Activated naive CD8-positive, alpha-beta T cell treated with anti-CD3 and anti-CD28 coated beads, Interleukin-2, amount 10 ng/mL, durations not matched to agents 7 days and 5 days (primary cell): ENCODE measurements around the gene RO60. TPM values are rescaled to one million over a fixed set of nuclear protein-coding genes. Genes with fewer than 3 reads are reported as not detected.
"Not testable (repeated sequence)": the region's sequence is repeated elsewhere in the genome, so short reads cannot be mapped to it uniquely, and the experiment has no call there.

ENCODE experiments used
- ATAC-seq: fragments of 150-1000 bp; cut with Tn5 transposase; one replicate; pipeline ENCODE4 v1.10.0; 2021; ENCODE audit warnings: low read depth, moderate library complexity
- POLR2A ChIA-PET: fragments of 350-600 bp; sonication (Branson Sonifier 250); formaldehyde crosslinking; loops from one replicate; lab custom pipeline; 2021; ENCODE audit warnings: antibody characterized with exemption; lab: Charles Lee
- DNase-seq: peaks from one replicate; pipeline ENCODE4 v3.0.0; 2021
- H3K27ac Mint-ChIP-seq: one replicate; pipeline ENCODE4 v1.8.0; 2022; ENCODE audit warnings: mild to moderate bottlenecking, mixed read lengths
- H3K27me3 Mint-ChIP-seq: one replicate; pipeline ENCODE4 v1.8.0; 2022; ENCODE audit warnings: mild to moderate bottlenecking, moderate library complexity, mixed read lengths
- H3K36me3 Mint-ChIP-seq: one replicate; pipeline ENCODE4 v1.8.0; 2021; ENCODE audit warnings: mild to moderate bottlenecking, mixed read lengths
- H3K4me1 Mint-ChIP-seq: one replicate; pipeline ENCODE4 v1.8.0; 2021; ENCODE audit warnings: mixed read lengths
- H3K4me3 Mint-ChIP-seq: one replicate; pipeline ENCODE4 v1.8.0; 2022; ENCODE audit warnings: mild to moderate bottlenecking, moderate library complexity, mixed read lengths
- H3K9me3 Mint-ChIP-seq: one replicate; pipeline ENCODE4 v1.8.0; 2021; ENCODE audit warnings: mixed read lengths
- total RNA-seq, 2 experiments: library from RNA; stranded (reverse); gene quantifications; one replicate each; pipeline ENCODE4 v1.2.3, GENCODE V29; 2021

The RO60 gene
- 10 to 100 TPM; 59.2 to 65.3 TPM for total RNA-seq

DNA sequence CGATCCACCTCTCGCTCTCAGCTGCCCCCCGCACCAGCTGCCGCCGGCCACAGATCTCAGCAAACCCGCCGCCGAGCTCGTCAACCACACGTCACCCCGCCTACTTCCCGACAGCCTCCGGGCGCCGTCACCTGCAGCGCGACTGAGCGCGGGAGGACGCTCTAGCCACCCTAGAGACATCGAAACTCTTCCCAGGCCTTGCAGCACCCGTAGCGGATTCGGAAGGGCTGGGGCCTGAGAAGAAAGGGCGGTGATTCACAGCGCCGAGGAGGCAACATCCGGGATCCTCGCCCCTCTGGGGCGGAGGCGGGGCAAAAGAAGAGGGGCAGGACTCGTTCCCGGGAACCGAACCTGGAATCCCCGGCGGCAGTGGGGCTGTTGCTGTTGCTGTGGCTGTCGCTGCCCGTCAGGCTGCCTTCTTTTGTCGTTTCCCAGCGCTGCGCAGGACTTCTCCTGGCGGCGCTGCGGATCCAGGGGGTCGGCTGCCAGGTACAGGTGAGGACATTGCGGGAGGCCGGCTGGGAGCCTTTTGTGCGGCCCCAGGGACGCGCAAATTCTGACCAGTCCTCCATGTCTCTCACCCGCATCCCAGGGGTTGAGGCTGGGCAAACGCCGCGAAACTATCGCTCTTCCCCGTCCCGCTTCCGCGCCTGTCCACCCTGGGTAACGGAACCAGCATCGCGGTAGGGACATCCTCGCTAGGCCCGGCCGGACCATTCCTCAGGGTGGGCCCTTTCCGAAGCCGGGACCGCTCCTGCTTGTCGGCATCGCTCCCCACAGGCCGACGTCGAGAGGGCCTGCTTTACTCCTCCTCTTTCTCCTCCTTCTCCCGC is at the start of gene RO60, which contains the start of gene UCHL5:
TSS of gene RO60 (plus strand) at position 331 of the 833 bp plus-strand sequence. CDS start 9,443 bp downstream, outside the sequence.
TSS of gene UCHL5 (minus strand) at position 79 of the 833 bp plus-strand sequence. CDS start 100 bp downstream, outside the sequence.
- H3K27me3 Mint-ChIP-seq = no peaks in the 10 kb centered on the region
- peaks cover 2% of the 10 kb centered on the region for H3K9me3 Mint-ChIP-seq
- ATAC-seq = peak; percentile 99
- H3K27ac Mint-ChIP-seq = peak within 1 kb of the TSS; percentile 99
- POLR2A ChIA-PET = interaction anchor here (0.6 to 2.6 kb wide), 11 partner anchors 10 to 514 kb away, joined by 3 to 30 read pairs (median 6); partner anchors contain the start of genes CDC73, GLRX2 and RGS2
- H3K4me3 Mint-ChIP-seq = peak within 1 kb of the TSS; percentile 99
- peaks cover 13% of the 10 kb centered on the region for H3K36me3 Mint-ChIP-seq
- H3K4me1 Mint-ChIP-seq = peaks cover 41% of the 10 kb centered on the region
- DNase-seq = peak; percentile 88

DNA sequence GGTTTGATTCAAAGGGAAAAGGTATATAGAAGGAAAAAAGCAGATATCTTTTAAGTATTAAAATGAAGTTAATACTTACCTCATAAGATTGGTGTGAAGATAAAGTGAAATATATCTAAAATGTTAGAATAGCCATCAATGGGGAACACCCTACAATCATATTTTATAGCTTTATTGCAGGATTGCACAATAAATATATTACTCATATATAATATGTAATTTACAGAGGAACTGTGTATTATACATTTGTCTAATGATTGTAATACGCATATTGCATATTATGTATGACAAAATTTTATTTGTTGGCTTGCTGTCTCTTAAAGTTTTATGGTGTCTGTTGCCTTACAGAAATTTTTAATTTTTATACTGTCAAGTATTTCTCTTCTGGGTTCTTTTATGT is 48.0 kb upstream of the RO60 start:
- Mint-ChIP-seq H3K9me3 (peaks cover under 1% of the 10 kb centered on the region), H3K4me1 (no peaks in the 10 kb centered on the region), H3K27ac (no peak overlapping the region), H3K36me3 (peaks cover 7% of the 10 kb centered on the region), H3K4me3 (no peak overlapping the region), H3K27me3 (no peaks in the 10 kb centered on the region)
- POLR2A ChIA-PET = no interaction called here
- DNase-seq (no peak), ATAC-seq (no peak)

- POLR2A ChIA-PET = no interaction called here
- H3K4me3 Mint-ChIP-seq = no peak overlapping the region
- no peaks in the 10 kb centered on the region for H3K9me3 Mint-ChIP-seq
- no peak overlapping the region for H3K27ac Mint-ChIP-seq
- H3K27me3 Mint-ChIP-seq = no peaks in the 10 kb centered on the region
- ATAC-seq (no peak), DNase-seq (no peak)
- H3K36me3 Mint-ChIP-seq = peaks cover 4% of the 10 kb centered on the region
- no peaks in the 10 kb centered on the region for H3K4me1 Mint-ChIP-seq
Observed at GRCh38 chr1:193013005-193013404, 46.4 kb upstream of the RO60 start.

- H3K27ac Mint-ChIP-seq = no peak overlapping the region
- H3K4me3 Mint-ChIP-seq = no peak overlapping the region
- ATAC-seq (no peak), DNase-seq (no peak)
- POLR2A ChIA-PET = no interaction called here
- H3K36me3 Mint-ChIP-seq = peaks cover 4% of the 10 kb centered on the region
- H3K4me1 Mint-ChIP-seq = no peaks in the 10 kb centered on the region
- H3K9me3 Mint-ChIP-seq = no peaks in the 10 kb centered on the region
- no peaks in the 10 kb centered on the region for H3K27me3 Mint-ChIP-seq
Observed at GRCh38 chr1:193013707-193014106, 45.7 kb upstream of the RO60 start.

DNA sequence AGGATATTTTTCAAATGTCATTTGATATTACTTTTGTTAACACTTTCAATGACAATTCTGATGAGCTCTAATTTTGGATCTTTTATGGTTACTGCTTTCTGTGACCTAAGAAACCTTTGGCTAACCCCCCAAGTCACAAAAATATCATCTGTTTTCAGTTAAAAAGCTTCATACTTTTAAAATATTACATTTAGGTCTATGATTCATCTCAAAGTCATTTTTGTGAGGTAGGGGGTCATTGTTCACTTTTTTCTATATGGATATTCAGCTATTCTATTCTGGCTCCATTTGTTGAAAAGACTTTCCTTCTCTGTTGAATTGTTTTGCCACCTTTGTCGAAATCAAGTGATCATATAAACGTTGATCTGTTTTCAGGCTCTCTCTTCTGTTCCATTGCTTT is 45.0 kb upstream of the RO60 start:
- Mint-ChIP-seq H3K9me3 (no peaks in the 10 kb centered on the region), H3K36me3 (peaks cover 4% of the 10 kb centered on the region), H3K27me3 (no peaks in the 10 kb centered on the region), H3K4me3 (no peak overlapping the region), H3K27ac (no peak overlapping the region), H3K4me1 (no peaks in the 10 kb centered on the region)
- POLR2A ChIA-PET = no interaction called here
- DNase-seq (no peak), ATAC-seq (no peak)

- peaks cover 4% of the 10 kb centered on the region for H3K36me3 Mint-ChIP-seq
- H3K27me3 Mint-ChIP-seq = no peaks in the 10 kb centered on the region
- POLR2A ChIA-PET = no interaction called here
- no peak overlapping the region for H3K4me3 Mint-ChIP-seq
- H3K4me1 Mint-ChIP-seq = no peaks in the 10 kb centered on the region
- no peaks in the 10 kb centered on the region for H3K9me3 Mint-ChIP-seq
- no peak for ATAC-seq
- H3K27ac Mint-ChIP-seq = no peak overlapping the region
- no peak for DNase-seq
Observed at GRCh38 chr1:193016788-193017187, 42.6 kb upstream of the RO60 start.

DNA sequence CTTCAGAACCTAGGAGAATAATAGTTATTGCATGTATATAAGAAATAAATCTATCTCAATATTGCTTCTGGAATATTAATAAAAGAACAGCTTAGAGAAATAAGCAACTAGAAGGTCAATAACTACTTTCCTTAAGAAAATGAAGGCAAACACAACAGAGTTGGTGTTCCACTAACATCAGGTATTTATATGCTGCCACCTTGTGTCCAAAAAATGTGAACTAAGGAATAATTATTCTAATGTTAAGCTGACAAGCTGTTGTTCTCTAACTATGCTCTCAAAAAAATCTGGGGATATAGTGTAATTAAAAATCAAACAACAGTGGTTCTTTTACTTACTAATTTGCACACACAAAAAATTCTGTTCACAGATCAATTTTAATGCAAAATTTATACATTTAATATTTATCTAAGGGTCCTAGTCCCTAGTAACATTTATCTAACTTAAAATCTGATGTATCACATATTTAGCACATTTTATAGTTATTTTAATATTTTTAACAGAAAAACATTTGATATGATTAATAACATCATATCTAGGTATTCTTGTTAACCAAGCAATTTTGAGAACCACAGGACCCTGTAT is 39.9 kb upstream of the RO60 start:
- Mint-ChIP-seq H3K9me3 (no peaks in the 10 kb centered on the region), H3K4me3 (no peak overlapping the region), H3K27me3 (no peaks in the 10 kb centered on the region), H3K4me1 (no peaks in the 10 kb centered on the region), H3K27ac (no peak overlapping the region), H3K36me3 (peaks cover 9% of the 10 kb centered on the region)
- ATAC-seq (peak; percentile 52), DNase-seq (no peak)
- POLR2A ChIA-PET = no interaction called here

GRCh38 chr1:193025218-193025617 is 34.2 kb upstream of the RO60 start:
- peaks cover 12% of the 10 kb centered on the region for H3K36me3 Mint-ChIP-seq
- no peaks in the 10 kb centered on the region for H3K27me3 Mint-ChIP-seq
- no peaks in the 10 kb centered on the region for H3K9me3 Mint-ChIP-seq
- no peak for DNase-seq
- no peak overlapping the region for H3K4me3 Mint-ChIP-seq
- no peaks in the 10 kb centered on the region for H3K4me1 Mint-ChIP-seq
- POLR2A ChIA-PET = no interaction called here
- no peak overlapping the region for H3K27ac Mint-ChIP-seq
- ATAC-seq = no peak

- POLR2A ChIA-PET = no interaction called here
- no peak overlapping the region for H3K27ac Mint-ChIP-seq
- no peaks in the 10 kb centered on the region for H3K9me3 Mint-ChIP-seq
- DNase-seq (no peak), ATAC-seq (no peak)
- peaks cover 1% of the 10 kb centered on the region for H3K4me1 Mint-ChIP-seq
- H3K4me3 Mint-ChIP-seq = no peak overlapping the region
- no peaks in the 10 kb centered on the region for H3K27me3 Mint-ChIP-seq
- H3K36me3 Mint-ChIP-seq = peaks cover 21% of the 10 kb centered on the region
Observed at GRCh38 chr1:193030280-193030679, 29.1 kb upstream of the RO60 start.

DNA sequence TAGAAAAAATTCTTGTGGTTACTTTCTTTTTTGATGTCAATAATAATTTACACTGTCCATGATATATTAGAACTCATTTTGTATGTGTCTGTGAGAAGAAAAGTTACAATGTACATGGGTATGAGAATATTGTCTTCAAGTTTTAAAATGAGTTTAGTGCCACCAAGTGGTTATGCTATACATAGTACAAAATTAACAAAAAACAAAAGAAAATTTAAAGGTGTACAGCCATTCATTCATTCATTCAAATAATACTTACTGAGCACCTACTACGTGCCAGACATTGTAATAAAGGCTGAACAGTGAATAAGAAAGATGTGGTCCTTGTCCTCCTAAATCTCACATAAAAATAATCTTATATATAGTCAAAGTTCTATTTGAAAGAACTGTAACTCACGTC is 28.0 kb upstream of the RO60 start:
- Mint-ChIP-seq H3K27me3 (no peaks in the 10 kb centered on the region), H3K9me3 (no peaks in the 10 kb centered on the region), H3K27ac (no peak overlapping the region), H3K4me1 (peaks cover 1% of the 10 kb centered on the region), H3K4me3 (no peak overlapping the region), H3K36me3 (peaks cover 16% of the 10 kb centered on the region)
- POLR2A ChIA-PET = no interaction called here
- ATAC-seq = no peak
- DNase-seq = no peak

DNA sequence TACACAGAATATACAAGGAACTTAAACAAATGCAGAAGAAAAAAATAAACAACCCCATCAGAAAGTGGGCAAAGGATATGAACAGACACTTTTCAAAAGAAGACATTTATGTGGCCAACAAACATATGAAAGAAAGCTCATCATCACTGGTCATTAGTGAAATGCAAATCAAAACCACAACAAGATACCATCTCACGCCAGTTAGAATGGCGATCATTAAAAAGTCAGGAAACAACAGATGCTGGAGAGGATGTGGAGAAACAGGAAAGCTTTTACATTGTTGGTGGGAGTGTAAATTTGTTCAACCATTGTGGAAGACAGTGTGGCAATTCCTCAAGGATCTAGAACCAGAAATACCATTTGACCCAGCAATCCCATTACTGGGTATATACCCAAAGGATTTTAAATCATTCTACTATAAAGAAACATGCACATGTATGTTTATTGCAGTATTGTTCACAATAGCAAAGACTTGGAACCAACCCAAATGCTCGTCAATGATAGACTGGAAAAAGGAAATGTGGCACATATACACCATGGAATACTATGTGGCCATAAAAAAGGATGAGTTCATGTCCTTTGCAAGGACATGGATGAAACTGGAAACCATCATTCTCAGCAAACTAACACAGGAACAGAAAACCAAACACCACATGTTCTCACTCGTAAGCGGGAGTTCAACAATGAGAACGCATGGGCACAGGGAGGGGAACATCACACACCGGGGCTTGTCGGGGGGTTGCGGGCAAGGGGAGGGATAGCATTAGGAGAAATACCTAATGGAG is 26.6 kb upstream of the RO60 start:
- H3K27me3 Mint-ChIP-seq, ATAC-seq, H3K27ac Mint-ChIP-seq, H3K4me3 Mint-ChIP-seq, POLR2A ChIA-PET, DNase-seq, H3K9me3 Mint-ChIP-seq, H3K4me1 Mint-ChIP-seq: not testable (repeated sequence)
- peaks cover 22% of the 10 kb centered on the region for H3K36me3 Mint-ChIP-seq

DNA sequence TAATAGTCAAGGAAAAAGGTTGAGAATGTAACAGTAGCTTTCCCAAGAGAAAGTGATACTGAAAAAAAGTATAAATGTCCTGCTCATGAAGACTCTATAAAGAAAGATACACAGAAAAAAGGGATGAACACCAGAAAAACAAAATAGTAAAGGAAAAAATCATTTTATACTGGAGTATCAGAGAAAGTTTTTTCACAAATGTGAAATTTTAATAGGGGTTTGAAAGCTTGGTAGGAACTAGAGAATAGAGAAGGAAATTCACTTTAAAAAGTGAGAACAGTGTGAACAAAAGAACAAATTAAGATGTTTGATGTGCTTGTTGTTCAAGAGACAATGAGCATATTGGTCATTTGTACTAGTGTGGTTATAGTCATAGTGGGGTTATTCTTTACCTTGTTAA is 25.8 kb upstream of the RO60 start:
- POLR2A ChIA-PET = no interaction called here
- H3K9me3 Mint-ChIP-seq = no peaks in the 10 kb centered on the region
- H3K4me3 Mint-ChIP-seq = no peak overlapping the region
- DNase-seq (no peak), ATAC-seq (no peak)
- H3K36me3 Mint-ChIP-seq = peaks cover 26% of the 10 kb centered on the region
- H3K27me3 Mint-ChIP-seq = no peaks in the 10 kb centered on the region
- no peak overlapping the region for H3K27ac Mint-ChIP-seq
- peaks cover 1% of the 10 kb centered on the region for H3K4me1 Mint-ChIP-seq

- no peaks in the 10 kb centered on the region for H3K9me3 Mint-ChIP-seq
- no peak for ATAC-seq
- no peak for DNase-seq
- no peak overlapping the region for H3K4me3 Mint-ChIP-seq
- H3K36me3 Mint-ChIP-seq = peaks cover 39% of the 10 kb centered on the region
- POLR2A ChIA-PET = no interaction called here
- H3K27ac Mint-ChIP-seq = no peak overlapping the region
- H3K4me1 Mint-ChIP-seq = peaks cover 1% of the 10 kb centered on the region
- H3K27me3 Mint-ChIP-seq = no peaks in the 10 kb centered on the region
Observed at GRCh38 chr1:193036337-193037047, 22.9 kb upstream of the RO60 start.
